T-helper 2 cell treated with Interferon-gamma antibody and Interleukin-4, amounts not matched to agents 5 μg/mL and 100 μg/mL, for 36 hours (primary cell): Measurements from ENCODE around the gene FCGR3A.

Experiments used
- DNase-seq: peaks from one replicate; pipeline ENCODE4 v3.0.0; 2021; ENCODE audit warnings: low spot score
- H3K27ac Mint-ChIP-seq: one replicate; pipeline ENCODE4 v1.8.0; 2021; ENCODE audit warnings: mild to moderate bottlenecking, mixed read lengths
- H3K27me3 Mint-ChIP-seq: one replicate; pipeline ENCODE4 v1.8.0; 2021; ENCODE audit warnings: low read depth, mixed read lengths
- H3K36me3 Mint-ChIP-seq: one replicate; pipeline ENCODE4 v1.8.0; 2021; ENCODE audit warnings: low read depth, mixed read lengths
- H3K4me1 Mint-ChIP-seq: one replicate; pipeline ENCODE4 v1.8.0; 2021; ENCODE audit warnings: low read depth, mixed read lengths
- H3K4me3 Mint-ChIP-seq: one replicate; pipeline ENCODE4 v1.8.0; 2022; ENCODE audit warnings: mild to moderate bottlenecking, moderate library complexity, mixed read lengths
- H3K9me3 Mint-ChIP-seq: one replicate; pipeline ENCODE4 v1.8.0; 2021; ENCODE audit warnings: mixed read lengths

FCGR3A gene

DNA sequence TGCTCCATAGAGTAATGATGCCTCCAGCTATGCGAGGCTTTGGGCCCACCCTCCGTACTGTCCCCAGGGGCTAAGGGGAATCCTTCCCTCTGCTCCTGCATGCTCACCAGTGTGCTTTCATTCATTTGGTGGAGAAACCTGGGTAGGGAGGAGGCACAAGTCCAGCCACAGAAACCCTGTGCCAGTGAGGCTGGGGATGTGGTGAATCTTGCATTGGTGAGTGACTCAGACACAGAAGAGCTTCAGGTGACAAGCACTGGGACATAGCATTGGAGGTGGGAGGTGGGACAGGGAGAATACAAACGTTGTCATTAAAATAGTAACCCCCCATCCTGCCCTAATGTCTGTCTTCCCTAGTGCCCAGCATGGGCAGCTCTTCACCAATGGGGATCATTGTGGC is 39.1 kb downstream of the FCGR3A start:
- Mint-ChIP-seq H3K4me3 (no peak overlapping the region), H3K4me1 (peaks cover 14% of the 10 kb centered on the region)

DNA sequence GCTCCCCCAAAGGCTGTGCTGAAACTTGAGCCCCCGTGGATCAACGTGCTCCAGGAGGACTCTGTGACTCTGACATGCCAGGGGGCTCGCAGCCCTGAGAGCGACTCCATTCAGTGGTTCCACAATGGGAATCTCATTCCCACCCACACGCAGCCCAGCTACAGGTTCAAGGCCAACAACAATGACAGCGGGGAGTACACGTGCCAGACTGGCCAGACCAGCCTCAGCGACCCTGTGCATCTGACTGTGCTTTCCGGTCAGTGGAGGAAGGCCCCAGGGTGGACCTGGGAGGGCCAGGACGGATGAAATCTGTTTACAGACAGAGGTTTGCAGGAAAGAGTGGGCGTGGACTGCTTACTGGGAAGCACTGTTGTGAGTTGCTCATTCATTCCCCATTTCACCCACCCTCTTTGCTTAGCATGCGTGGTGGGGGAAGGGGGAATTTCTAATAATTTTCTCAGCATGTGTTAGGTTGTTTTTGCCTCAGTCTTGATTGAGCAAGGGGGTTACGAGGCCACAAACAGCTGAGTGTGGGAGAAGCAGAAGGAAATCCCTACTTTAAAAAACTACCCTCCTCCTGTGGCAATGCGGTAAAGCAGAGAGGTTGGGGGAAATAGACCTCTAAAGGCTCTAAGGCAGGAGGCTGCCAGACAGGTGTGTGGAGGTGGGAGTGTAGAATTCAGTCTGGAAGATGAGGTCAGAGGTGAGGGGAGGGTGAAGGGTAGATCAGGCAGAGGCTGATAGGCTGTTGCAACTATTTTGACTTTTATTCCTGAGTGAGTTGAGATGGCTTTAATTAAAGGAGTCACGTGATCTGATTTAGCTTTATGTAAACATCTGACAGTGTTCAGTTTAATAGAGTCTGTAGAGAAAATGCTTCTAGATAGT is 43.0 kb downstream of the FCGR3A start:
- Mint-ChIP-seq H3K27ac (no peak overlapping the region), H3K4me3 (no peak overlapping the region), H3K4me1 (peaks cover 13% of the 10 kb centered on the region), H3K36me3 (no peaks in the 10 kb centered on the region), H3K9me3 (no peaks in the 10 kb centered on the region), H3K27me3 (peaks cover 27% of the 10 kb centered on the region)
- DNase-seq: no peak

More for the DNA sequence above, 39.1 kb downstream of the FCGR3A start:
- no peaks in the 10 kb centered on the region for H3K9me3 Mint-ChIP-seq
- no peak for DNase-seq
- H3K27me3 Mint-ChIP-seq: peaks cover 10% of the 10 kb centered on the region
- no peaks in the 10 kb centered on the region for H3K36me3 Mint-ChIP-seq
- H3K27ac Mint-ChIP-seq: no peak overlapping the region

DNA sequence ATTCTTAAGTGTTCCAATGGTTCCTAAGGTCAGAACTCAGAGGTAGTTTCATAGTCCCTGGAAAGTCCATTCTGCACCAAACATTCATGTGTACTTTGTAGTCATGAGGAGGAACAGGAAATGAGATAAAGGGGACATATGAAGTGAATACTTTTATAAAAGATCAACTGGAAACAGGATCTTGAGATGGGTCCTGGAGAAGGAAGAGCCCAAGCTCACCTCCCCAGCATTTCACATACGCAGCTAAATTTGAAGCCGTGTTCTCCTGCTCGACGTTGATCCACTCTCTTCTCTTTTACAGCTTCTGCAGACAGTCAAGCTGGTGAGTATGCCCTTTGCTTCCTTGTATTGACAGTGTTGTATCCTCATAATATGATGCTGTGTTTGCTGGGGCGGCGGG is 43.9 kb downstream of the FCGR3A start:
- Mint-ChIP-seq H3K9me3 (no peaks in the 10 kb centered on the region), H3K36me3 (no peaks in the 10 kb centered on the region), H3K27ac (no peak overlapping the region), H3K4me3 (no peak overlapping the region), H3K27me3 (peaks cover 34% of the 10 kb centered on the region), H3K4me1 (peaks cover 13% of the 10 kb centered on the region)
- DNase-seq: no peak

DNA sequence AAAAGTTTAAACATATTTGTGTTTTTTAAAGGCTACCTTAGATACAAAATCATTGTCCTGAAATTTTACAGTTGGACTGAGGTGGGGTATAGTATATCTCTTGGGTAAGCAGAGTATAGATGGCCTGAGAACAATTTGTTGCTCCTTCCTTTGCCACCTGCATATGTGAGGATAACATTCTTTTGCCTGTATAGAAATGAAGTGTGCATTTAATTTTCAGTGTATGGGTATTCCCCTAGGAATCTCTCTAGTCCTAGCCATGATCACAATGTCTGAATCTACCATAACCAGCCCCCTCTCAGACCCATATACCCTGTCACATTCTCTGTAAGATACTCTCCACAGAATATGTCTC is 46.2 kb downstream of the FCGR3A start:
- H3K4me1 Mint-ChIP-seq: peaks cover 24% of the 10 kb centered on the region
- no peak for DNase-seq
- no peaks in the 10 kb centered on the region for H3K36me3 Mint-ChIP-seq
- peaks cover 47% of the 10 kb centered on the region for H3K27me3 Mint-ChIP-seq
- H3K27ac Mint-ChIP-seq: no peak overlapping the region
- H3K9me3 Mint-ChIP-seq: no peaks in the 10 kb centered on the region
- H3K4me3 Mint-ChIP-seq: no peak overlapping the region

DNA sequence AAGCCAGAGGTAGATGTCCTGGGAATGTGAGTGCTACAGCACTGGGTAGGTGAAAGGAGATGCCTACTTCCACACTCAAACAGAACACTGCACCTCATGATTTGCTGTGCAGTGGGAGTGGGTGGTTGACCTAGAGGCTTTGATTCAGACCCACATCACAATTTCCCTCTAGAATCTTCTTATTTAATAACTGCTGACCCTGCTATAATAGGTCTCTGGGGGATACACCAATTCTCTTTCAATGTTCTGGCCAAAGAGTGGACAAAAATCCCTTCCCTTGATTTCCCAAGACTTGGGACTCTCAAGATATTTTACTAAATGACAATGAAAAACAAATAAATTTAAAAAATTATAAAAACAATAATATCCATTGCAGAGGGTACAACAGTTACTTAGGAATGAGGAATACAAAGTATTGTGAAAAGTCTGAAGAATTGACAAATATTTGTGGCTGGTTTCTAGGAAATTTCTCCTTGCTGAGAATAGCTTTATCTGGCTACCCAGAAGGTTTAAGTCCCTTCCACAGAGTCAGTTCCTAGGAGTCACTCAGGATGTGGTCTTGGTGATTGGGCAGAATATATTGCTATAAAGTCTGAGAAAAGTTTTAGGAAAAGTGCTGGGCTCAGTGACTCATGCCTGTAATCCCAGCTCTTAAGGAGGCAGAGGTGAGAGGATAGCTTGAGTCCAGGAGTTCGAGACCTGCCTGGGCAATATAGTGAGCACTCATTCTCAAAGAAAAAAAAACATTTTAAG is 46.8 kb downstream of the FCGR3A start:
- peaks cover 25% of the 10 kb centered on the region for H3K4me1 Mint-ChIP-seq
- H3K27ac Mint-ChIP-seq: no peak overlapping the region
- H3K27me3 Mint-ChIP-seq: peaks cover 48% of the 10 kb centered on the region
- no peaks in the 10 kb centered on the region for H3K9me3 Mint-ChIP-seq
- H3K4me3 Mint-ChIP-seq: no peak overlapping the region
- no peaks in the 10 kb centered on the region for H3K36me3 Mint-ChIP-seq
- DNase-seq: no peak

DNA sequence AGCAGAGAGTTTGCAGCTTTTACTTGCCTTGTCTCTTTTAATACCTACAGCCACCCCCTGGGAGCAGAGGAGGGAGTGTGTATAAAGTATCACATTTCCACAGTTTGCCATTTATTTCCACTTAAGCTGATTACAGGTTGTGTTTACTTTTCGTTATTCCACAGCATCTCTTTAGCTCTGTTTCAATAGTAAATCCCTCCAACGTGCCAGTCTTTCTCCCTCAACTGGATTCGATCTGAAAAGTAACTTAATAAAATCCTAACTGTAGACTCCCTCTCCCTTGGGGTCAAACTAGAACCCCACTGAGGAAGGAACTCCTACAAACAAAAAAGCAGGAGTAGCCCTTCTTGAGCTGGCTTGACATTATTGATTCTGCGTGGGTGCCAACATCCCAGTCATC is 47.4 kb downstream of the FCGR3A start:
- Mint-ChIP-seq H3K27ac (no peak overlapping the region), H3K27me3 (peaks cover 47% of the 10 kb centered on the region), H3K9me3 (no peaks in the 10 kb centered on the region)

DNA sequence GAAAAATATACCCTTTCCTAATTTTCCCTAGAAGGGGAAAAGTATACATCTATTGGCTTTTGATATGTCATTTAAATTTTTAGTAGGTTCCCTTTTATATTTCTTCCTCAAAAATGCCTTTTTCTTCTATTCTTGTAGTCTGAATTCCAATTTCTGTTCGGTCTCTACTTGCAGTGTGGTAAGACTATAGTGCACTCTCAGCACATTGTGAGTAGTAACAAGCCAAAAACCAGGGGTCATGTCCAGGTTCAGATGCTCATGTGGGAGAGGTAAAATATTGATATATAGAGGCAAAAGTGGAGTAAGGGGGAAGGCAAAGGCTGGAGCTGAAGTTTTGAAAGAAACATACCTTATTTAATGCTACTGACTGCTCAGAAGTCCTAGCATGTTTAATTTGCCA is 48.4 kb downstream of the FCGR3A start:
- DNase-seq: no peak
- Mint-ChIP-seq H3K4me1 (peaks cover 18% of the 10 kb centered on the region), H3K9me3 (no peaks in the 10 kb centered on the region), H3K27ac (no peak overlapping the region), H3K27me3 (peaks cover 47% of the 10 kb centered on the region), H3K4me3 (no peak overlapping the region), H3K36me3 (no peaks in the 10 kb centered on the region)

More for the DNA sequence above, 47.4 kb downstream of the FCGR3A start:
- Mint-ChIP-seq H3K4me1 (peaks cover 25% of the 10 kb centered on the region), H3K4me3 (no peak overlapping the region), H3K36me3 (no peaks in the 10 kb centered on the region)
- DNase-seq: no peak

DNA sequence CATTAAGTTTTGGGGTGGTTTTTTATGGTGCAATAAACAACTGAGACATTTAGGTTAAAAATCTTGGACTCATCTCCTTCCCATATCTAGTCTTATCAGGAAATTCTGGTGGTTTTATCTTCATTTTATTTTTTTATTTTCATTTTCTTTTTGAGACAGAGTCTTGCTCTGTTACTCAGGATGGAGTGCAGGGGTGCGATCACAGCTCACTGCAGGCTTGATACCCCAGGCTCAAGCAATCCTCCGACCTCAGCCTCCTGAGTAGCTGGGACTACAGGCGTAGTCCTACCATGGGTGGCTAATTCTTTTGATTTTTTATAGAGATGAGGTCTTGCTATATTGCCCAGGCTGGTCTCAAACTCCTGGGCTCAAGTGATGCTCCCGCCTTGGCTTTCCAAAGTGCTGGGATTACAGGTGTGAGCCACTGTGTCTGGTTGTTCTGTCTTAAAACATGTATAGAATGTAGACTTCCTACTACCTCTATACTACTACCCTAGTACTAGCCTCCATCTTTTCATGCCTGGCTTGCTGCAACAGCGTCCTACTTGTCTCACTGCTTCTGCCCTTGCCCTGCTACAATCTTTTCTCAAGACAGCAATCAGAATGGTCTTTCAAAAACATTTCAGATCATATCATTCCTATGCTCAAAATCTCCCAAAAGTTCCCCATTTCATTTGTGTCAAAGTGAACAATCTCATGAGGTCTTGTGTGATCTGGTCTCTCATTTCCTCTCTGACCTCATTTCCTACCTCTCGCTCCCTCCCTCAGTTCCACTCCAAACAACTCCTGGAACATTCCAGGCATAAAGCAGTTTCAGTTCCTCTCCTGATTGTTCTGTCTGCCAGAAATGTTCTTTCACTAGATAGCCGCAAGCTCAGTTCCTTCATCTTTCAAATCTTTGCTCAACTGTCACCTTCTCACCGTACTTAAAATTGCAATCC is 50.2 kb downstream of the FCGR3A start:
- H3K27ac Mint-ChIP-seq: no peak overlapping the region
- H3K27me3 Mint-ChIP-seq: peaks cover 53% of the 10 kb centered on the region
- no peaks in the 10 kb centered on the region for H3K36me3 Mint-ChIP-seq
- H3K9me3 Mint-ChIP-seq: no peaks in the 10 kb centered on the region
- DNase-seq: no peak
- peaks cover 15% of the 10 kb centered on the region for H3K4me1 Mint-ChIP-seq
- peak overlapping the region; percentile 19 for H3K4me3 Mint-ChIP-seq

DNA sequence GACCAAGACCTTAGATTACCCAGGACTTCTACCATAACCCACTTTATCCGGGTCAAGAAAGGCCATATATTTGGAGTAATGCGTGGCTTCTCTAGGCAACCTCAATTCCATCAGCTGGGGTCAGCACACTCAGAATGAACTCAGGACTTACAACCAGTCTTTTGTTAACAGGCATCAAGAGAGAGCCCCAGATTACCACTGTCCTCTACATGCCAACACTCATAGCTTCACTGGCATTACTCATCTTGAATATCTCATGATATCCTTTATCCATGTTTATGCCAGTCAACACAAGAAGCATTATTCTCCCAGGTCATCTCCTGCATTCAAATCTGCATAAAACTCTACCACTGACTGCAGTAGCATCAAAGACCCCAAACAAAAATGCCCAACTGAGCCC is 51.0 kb downstream of the FCGR3A start:
- DNase-seq: no peak
- H3K27ac Mint-ChIP-seq: no peak overlapping the region
- H3K36me3 Mint-ChIP-seq: no peaks in the 10 kb centered on the region
- no peak overlapping the region for H3K4me3 Mint-ChIP-seq
- peaks cover 56% of the 10 kb centered on the region for H3K27me3 Mint-ChIP-seq
- H3K9me3 Mint-ChIP-seq: no peaks in the 10 kb centered on the region
- peaks cover 15% of the 10 kb centered on the region for H3K4me1 Mint-ChIP-seq

DNA sequence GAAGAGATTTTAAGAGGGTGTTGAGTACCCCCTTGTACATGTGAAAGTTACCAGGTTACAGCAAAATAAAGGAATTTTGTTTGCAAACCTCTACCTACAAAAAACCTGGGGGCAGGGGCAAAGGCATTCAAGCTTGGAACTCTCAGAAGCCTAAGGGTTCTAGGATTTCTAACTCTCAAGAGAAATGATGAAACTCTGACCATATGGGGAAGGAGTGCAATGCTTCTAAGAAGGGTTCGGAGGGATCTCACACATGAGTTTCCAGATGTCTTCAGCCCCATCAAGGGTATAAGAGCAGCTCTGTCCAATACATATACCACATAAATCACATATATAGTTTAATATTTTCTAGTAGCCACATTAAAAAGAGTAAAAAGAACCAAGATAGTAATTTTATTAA is 51.7 kb downstream of the FCGR3A start:
- Mint-ChIP-seq H3K4me1 (peaks cover 15% of the 10 kb centered on the region), H3K9me3 (no peaks in the 10 kb centered on the region), H3K27me3 (peaks cover 57% of the 10 kb centered on the region), H3K27ac (no peak overlapping the region), H3K36me3 (no peaks in the 10 kb centered on the region), H3K4me3 (no peak overlapping the region)
- DNase-seq: no peak

DNA sequence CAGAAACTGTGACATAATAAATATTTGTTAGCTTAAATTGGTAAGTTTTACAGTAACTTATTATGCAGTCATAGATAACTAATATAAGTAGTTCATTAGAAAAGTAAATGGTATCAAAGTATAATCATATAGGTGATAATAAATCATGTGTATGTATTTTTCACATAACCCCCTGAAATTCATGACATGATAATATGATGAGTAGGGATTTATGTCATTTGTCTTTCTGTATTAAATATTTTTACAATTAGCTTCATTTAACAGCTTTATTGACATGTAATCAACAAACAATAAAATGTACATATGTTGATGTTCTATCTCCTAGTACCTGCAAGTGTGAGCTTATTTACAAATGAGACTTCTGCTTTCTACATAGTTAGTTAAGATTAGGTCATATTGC is 54.1 kb downstream of the FCGR3A start:
- Mint-ChIP-seq H3K27me3 (peaks cover 60% of the 10 kb centered on the region), H3K4me1 (peaks cover 36% of the 10 kb centered on the region), H3K9me3 (no peaks in the 10 kb centered on the region), H3K27ac (no peak overlapping the region), H3K4me3 (no peak overlapping the region), H3K36me3 (no peaks in the 10 kb centered on the region)
- DNase-seq: no peak

DNA sequence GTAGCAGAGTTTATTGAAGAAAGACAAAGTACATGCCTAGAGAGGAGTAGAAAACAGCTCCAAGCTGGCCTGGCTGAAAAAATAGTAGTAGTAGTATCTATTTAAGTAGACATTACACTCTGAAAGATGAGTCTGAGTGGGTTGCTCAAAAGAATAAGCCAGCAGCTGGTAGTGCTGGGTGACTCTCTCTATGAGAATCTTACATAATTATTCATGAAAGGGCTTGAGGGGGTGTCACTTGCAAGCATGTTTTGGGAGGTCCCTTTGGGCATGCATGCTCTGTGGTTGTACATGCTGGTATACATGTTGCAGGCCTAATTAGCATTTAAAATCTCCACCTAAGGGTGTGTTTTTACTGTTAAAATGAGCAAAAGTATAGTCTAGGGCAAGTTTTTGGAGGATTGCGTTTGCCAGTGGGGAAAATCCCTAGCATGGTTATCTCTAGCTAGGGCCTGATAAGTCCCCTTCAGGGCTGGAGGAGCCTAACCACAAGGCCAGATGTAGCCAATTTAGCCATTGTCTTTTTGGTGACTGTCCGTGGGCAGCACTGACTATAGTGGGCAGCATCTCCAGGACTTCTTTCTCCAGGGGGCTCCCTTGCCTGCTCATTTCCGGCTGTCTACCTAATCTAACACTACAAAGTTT is 55.4 kb downstream of the FCGR3A start:
- no peak for DNase-seq
- no peak overlapping the region for H3K27ac Mint-ChIP-seq
- H3K9me3 Mint-ChIP-seq: no peaks in the 10 kb centered on the region
- peaks cover 33% of the 10 kb centered on the region for H3K4me1 Mint-ChIP-seq
- peaks cover 66% of the 10 kb centered on the region for H3K27me3 Mint-ChIP-seq
- no peak overlapping the region for H3K4me3 Mint-ChIP-seq
- no peaks in the 10 kb centered on the region for H3K36me3 Mint-ChIP-seq

DNA sequence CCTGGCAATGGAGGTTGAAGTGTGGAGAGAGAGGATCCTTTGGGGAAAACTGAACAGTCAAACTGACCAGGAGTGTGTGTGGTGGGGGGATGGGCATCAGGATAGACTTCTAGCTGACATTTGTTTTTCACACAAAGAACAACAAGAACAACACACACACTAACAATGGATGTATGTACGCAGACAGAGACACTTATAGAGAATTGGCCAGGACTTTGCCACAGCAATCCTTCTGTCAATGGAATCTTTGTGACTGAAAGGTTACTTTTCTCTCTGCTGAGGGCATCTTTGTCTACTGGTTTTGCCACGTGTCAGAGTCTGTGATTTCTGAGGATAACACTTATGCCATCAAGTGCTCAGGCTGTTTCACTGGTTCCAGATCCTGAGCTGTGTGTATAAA is 56.8 kb downstream of the FCGR3A start:
- peaks cover 67% of the 10 kb centered on the region for H3K27me3 Mint-ChIP-seq
- DNase-seq: no peak
- H3K9me3 Mint-ChIP-seq: no peaks in the 10 kb centered on the region
- H3K4me3 Mint-ChIP-seq: no peak overlapping the region
- peaks cover 25% of the 10 kb centered on the region for H3K4me1 Mint-ChIP-seq
- no peaks in the 10 kb centered on the region for H3K36me3 Mint-ChIP-seq
- H3K27ac Mint-ChIP-seq: no peak overlapping the region
